Urinary bladder (tissue), 4 donors: Measurements from ENCODE around the gene LRP1B. TPM values are rescaled to one million over a fixed set of nuclear protein-coding genes. Genes with fewer than 3 reads are reported as not detected.

Experiments used
- DNase-seq: peaks from one replicate; pipeline ENCODE4 v3.0.0-alpha.2; 2015; ENCODE audit errors: extremely low spot score
- H3K27ac ChIP-seq: one replicate; pipeline ENCODE4 v1.5.1; 2013; ENCODE audit warnings: low read depth, mild to moderate bottlenecking, moderate library complexity
- H3K36me3 ChIP-seq: one replicate; pipeline ENCODE4 v1.6.1; 2013; ENCODE audit warnings: mild to moderate bottlenecking, moderate library complexity; ENCODE audit not compliant: insufficient read depth
- H3K4me1 ChIP-seq: one replicate; pipeline ENCODE4 v1.6.1; 2013; ENCODE audit warnings: mild to moderate bottlenecking, moderate library complexity; ENCODE audit not compliant: insufficient read depth
- H3K4me3 ChIP-seq: one replicate; pipeline ENCODE4 v1.5.1; 2013; ENCODE audit warnings: low read depth, low read length
- WGBS: extraction: QIAGEN DNeasy Blood & Tissue Kit; methylation state at CpG from one replicate; pipeline ENCODE4 v1.1.7; 2013; 5-methylcytosine and 5-hydroxymethylcytosine counted together
- polyA plus RNA-seq: library from polyadenylated mRNA; stranded (reverse); fragments of 200-250 nt; gene quantifications from one replicate; pipeline ENCODE4 v1.2.3, GENCODE V29; 2013
- total RNA-seq: library from RNA; depleted of rRNA; stranded (reverse); fragments of >200 nt; gene quantifications from one replicate; pipeline ENCODE4 v1.2.3, GENCODE V29; 2014
- donor health status: healthy with polysubstance abuse.
- donor health status: healthy.

The LRP1B gene
- total and polyA plus RNA-seq, 2 donors: 0.05 to 13.3 TPM

DNA sequence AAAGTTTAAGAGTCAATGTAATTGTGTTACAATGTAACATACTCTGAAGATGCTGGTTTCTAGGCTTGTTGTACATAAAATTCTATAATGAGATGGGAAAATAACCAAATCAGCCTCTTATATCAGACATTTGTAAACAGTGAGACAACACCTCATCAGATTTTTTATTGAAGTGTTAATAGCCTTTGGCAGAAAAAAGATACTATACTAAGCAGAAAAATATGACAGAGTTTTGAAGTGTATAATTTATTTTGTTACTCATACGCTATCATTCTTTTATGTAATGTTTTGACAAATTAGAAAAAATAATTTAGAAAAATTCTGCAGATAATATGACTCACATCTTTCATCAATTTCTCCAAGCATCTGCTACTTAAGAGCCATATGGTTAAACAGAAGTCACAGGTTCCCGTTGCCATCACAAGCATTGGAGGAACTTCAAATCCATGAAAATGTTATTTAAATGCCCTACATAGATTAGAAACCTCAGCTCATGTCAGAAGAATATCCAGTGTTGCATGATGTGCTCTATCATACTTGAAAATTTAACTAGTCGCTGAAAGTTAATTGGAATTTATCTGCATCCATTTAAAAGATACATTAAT is 535.4 kb downstream of the LRP1B start:
- no peaks in the 10 kb centered on the region for H3K4me1 ChIP-seq
- no peak overlapping the region for H3K27ac ChIP-seq
- H3K4me3 ChIP-seq: no peak overlapping the region
- no peaks in the 10 kb centered on the region for H3K36me3 ChIP-seq
- WGBS: 85% methylated on average over 3 of the region's 3 CpGs
- DNase-seq: no peak

DNA sequence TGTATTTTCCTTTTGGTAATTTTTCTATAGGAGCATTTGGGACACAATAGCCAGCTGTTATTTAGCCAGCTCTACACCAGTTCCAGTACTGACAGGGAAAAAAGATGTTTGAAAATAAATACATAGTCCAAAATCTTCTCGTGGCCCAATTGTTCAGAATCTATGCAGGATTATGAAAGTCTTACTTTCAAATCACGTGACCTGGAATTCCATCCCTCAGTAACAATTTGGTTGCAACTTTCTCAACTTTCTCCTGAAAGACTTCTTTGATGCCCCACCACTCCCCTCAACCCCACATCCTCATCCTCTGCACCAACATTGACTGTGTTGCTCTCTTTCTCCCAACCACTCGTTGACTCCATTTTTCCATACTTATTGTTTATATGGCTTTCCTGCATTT is 539.0 kb downstream of the LRP1B start:
- no peak overlapping the region for H3K27ac ChIP-seq

GRCh38 chr2:141590620-141591019 is 540.2 kb downstream of the LRP1B start:
- Histone ChIP-seq H3K36me3 (no peaks in the 10 kb centered on the region), H3K4me1 (no peaks in the 10 kb centered on the region), H3K27ac (no peak overlapping the region), H3K4me3 (no peak overlapping the region)
- 91% methylated on average over 5 of the region's 5 CpGs for WGBS
- DNase-seq: no peak

More for the DNA sequence above, 539.0 kb downstream of the LRP1B start:
- Histone ChIP-seq H3K4me3 (no peak overlapping the region), H3K4me1 (no peaks in the 10 kb centered on the region), H3K36me3 (no peaks in the 10 kb centered on the region)
- WGBS: 79% methylated on average over 3 of the region's 3 CpGs
- DNase-seq: no peak

DNA sequence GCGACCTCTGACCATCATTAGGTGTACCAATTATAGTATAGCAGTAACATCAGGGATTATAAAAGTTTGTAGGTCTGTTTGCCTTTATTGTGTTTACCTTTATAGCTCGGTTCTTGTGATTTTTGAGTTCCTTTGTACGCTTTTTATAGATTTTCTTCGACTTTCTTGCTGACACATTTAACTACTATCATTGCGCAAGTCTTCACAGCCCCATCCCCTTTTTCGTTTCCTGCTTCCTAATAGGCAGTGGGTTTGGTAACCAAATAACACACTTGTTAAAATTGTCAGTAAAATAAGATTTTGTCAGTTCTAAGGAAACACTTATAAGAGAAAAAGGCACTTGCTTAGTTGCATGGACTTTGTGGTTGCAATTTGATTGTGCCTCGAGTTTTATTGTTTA is 541.5 kb downstream of the LRP1B start:
- no peaks in the 10 kb centered on the region for H3K36me3 ChIP-seq
- WGBS: 79% methylated on average over 7 of the region's 7 CpGs
- no peak for DNase-seq
- no peak overlapping the region for H3K4me3 ChIP-seq
- no peak overlapping the region for H3K27ac ChIP-seq
- H3K4me1 ChIP-seq: no peaks in the 10 kb centered on the region

DNA sequence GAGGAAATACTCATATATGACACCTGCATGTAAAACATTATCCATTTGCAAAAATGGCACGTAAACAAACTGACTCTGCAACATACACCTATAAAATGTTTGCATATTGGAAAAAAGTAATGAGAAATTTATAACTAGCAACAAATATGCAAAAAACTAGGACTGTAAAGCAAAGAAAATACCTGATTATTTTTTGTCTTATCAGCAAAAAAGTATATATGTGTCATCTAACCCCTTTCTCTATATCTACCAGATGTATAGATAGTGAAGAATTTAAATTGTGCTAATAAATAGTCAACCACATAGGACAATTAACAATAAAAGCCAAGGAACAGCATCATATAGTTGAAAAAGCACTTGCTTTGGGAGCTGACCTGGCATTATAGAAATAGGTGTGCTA is 543.8 kb downstream of the LRP1B start:
- Histone ChIP-seq H3K4me3 (no peak overlapping the region), H3K36me3 (no peaks in the 10 kb centered on the region), H3K27ac (no peak overlapping the region), H3K4me1 (no peaks in the 10 kb centered on the region)
- 94% methylated on average over 1 of the region's 1 CpG for WGBS
- DNase-seq: no peak

DNA sequence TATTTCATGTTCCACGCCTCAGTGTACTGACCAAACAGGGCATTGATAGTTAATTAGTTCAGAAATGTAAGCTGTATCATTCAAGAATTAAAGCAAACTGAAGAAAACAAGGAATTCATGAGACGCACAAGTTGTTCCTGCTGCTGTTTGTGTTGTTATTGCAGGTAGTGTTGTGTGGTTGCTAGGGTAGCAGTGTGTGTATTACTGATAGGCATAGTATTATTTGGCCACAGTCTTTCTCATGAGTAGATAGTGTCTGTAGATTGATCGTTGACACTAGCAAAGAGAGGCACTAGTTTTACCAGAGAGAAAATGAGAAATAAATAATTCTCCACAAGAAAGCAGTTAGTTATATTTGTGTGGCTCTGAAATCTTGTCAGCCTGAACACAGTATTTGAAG is 548.6 kb downstream of the LRP1B start:
- no peaks in the 10 kb centered on the region for H3K36me3 ChIP-seq
- H3K4me1 ChIP-seq: no peaks in the 10 kb centered on the region
- no peak overlapping the region for H3K4me3 ChIP-seq
- no peak for DNase-seq
- no peak overlapping the region for H3K27ac ChIP-seq
- WGBS: 82% methylated on average over 3 of the region's 3 CpGs

- Histone ChIP-seq H3K4me3 (no peak overlapping the region), H3K36me3 (no peaks in the 10 kb centered on the region), H3K27ac (no peak overlapping the region), H3K4me1 (no peaks in the 10 kb centered on the region)
- 91% methylated on average over 5 of the region's 5 CpGs for WGBS
- no peak for DNase-seq
These were observed 551.7 kb downstream of the LRP1B start for GRCh38 chr2:141579071-141579470.

GRCh38 chr2:141570474-141571131 is 560.2 kb downstream of the LRP1B start:
- DNase-seq: no peak
- H3K4me1 ChIP-seq: no peaks in the 10 kb centered on the region
- no peak overlapping the region for H3K4me3 ChIP-seq
- H3K27ac ChIP-seq: no peak overlapping the region
- 72% methylated on average over 10 of the region's 10 CpGs for whole genome bisulfite sequencing
- H3K36me3 ChIP-seq: no peaks in the 10 kb centered on the region

DNA sequence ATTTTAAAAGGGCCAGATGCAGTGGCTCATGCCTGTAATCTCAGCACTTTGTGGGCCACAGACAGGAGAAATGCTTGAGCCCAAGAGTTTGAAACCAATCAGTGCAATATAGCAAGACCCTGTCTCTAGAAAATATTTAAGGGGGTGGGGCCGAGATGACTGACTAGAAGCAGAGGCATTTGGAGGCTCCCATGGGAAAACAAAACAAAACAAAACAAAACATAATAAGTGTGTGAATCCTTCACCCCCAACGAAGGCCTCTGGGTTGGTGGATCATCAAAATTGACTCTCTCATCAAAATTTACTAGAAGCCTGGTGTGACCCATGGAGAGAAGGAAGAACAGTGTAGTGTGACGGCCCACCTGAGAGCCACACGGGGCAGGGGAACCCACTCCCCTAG is 560.9 kb downstream of the LRP1B start:
- H3K27ac ChIP-seq: no peak overlapping the region
- 78% methylated on average over 4 of the region's 4 CpGs for WGBS
- no peak overlapping the region for H3K4me3 ChIP-seq
- DNase-seq: no peak
- H3K36me3 ChIP-seq: no peaks in the 10 kb centered on the region
- H3K4me1 ChIP-seq: no peaks in the 10 kb centered on the region

DNA sequence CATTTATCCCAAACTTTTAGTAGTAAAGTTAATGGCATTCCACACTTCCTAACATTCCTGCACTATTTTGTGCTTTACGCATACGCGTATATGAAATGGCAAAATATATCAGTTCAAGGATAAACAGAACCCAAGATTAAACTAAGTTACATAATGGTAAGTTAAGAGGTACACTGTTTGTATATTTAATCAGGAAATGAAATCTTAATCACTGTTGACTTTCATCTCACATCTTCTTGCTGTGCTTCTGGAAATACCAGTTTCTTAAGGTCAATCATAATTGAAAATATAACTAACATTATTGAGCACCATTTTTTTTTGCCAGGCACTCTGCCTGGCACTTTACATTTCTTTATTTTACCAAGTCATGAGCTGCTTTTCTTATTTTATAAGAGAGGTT is 565.2 kb downstream of the LRP1B start:
- 90% methylated on average over 3 of the region's 3 CpGs for WGBS
- DNase-seq: no peak

GRCh38 chr2:141560723-141561122 is 570.1 kb downstream of the LRP1B start:
- Histone ChIP-seq H3K36me3 (no peaks in the 10 kb centered on the region), H3K4me1 (no peaks in the 10 kb centered on the region), H3K27ac (no peak overlapping the region), H3K4me3 (no peak overlapping the region)
- no peak for DNase-seq
- 69% methylated on average over 1 of the region's 1 CpG for WGBS

More for the DNA sequence above, 565.2 kb downstream of the LRP1B start:
- no peaks in the 10 kb centered on the region for H3K36me3 ChIP-seq
- no peak overlapping the region for H3K4me3 ChIP-seq
- H3K27ac ChIP-seq: no peak overlapping the region
- H3K4me1 ChIP-seq: no peaks in the 10 kb centered on the region

GRCh38 chr2:141557329-141558095 is 573.3 kb downstream of the LRP1B start:
- Histone ChIP-seq H3K36me3 (no peaks in the 10 kb centered on the region), H3K4me3 (no peak overlapping the region)
- WGBS: 90% methylated on average over 4 of the region's 4 CpGs

DNA sequence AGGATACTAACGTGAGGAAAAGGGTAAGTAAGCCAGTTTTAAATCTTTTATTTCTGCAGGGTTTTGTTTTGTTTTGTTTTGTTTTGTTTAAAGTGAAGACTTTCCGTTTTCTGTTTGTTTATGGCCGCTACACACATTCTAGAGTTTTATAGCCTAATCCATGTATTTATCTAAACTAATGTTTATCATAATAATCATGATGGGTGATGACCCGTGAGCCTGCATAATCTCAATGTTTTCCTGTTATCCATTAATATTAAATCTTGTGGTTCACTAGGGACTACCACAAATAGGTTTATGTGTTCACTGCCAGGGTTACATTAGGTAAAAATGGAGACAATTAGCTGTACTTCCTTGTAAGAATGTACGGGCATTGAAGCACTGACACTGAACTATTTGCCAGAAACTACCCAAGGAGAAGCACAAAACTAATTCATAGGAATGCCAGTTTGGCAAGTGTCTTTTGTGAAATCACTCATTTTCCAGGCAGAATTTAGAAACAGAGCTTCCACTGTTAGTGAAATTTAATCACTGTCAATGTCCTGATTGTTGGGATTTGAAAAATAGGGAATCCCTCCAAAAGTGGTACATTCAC is 574.8 kb downstream of the LRP1B start:
- DNase-seq: no peak
- Histone ChIP-seq H3K27ac (no peak overlapping the region), H3K4me1 (no peaks in the 10 kb centered on the region), H3K4me3 (no peak overlapping the region), H3K36me3 (no peaks in the 10 kb centered on the region)
- 30% methylated on average over 5 of the region's 5 CpGs for WGBS

More at GRCh38 chr2:141557329-141558095, 573.3 kb downstream of the LRP1B start:
- DNase-seq: no peak
- no peak overlapping the region for H3K27ac ChIP-seq
- H3K4me1 ChIP-seq: no peaks in the 10 kb centered on the region

GRCh38 chr2:141554810-141555209 is 576.0 kb downstream of the LRP1B start:
- H3K4me3 ChIP-seq: no peak overlapping the region
- H3K27ac ChIP-seq: no peak overlapping the region
- WGBS: 20% methylated on average over 3 of the region's 3 CpGs
- peak; percentile 15 for DNase-seq
- no peaks in the 10 kb centered on the region for H3K36me3 ChIP-seq
- H3K4me1 ChIP-seq: no peaks in the 10 kb centered on the region
